K562 (cell line): ENCODE measurements around the gene IGSF9. TPM values are rescaled to one million over a fixed set of nuclear protein-coding genes. Genes with fewer than 3 reads are reported as not detected.

ENCODE experiments used
- ATAC-seq: fragments of 200-7000 bp; cut with Tn5 transposase; 3 replicates; pipeline ENCODE4 v1.9.1; 2020; ENCODE audit warnings: moderate library complexity
- BruUV-seq: library from RNA; stranded (reverse); fragments of 400-500 nt; replicated peaks from 2 replicates; lab custom pipeline; 2021; lab: Mats Ljungman, UMichigan
- CTCF ChIA-PET: fragments of 300-600 bp; formaldehyde crosslinking; extraction: SDS; loops from one replicate; lab custom pipeline; 2021; ENCODE audit warnings: low intra/inter-chr PET ratio; lab: Yijun Ruan, JAX
- POLR2A ChIA-PET: fragments of 300-600, 350-650 bp; sonication (Branson Sonifier 250); formaldehyde crosslinking; extraction: SDS; loops from one replicate; lab custom pipeline; 2021; ENCODE audit warnings: antibody characterized with exemption, inconsistent platforms; lab: Yijun Ruan, JAX
- DNase-seq, 4 experiments: peaks; one replicate each; pipeline versions ENCODE4 v3.0.0 to v3.0.0-alpha.2; 2011 to 2018; ENCODE audit warnings: low spot score in 3 of 4, mixed read lengths in 3 of 4; ENCODE audit errors: extremely low read depth in 1 of 4
- FAIRE-seq: peaks from 2 replicates; lab custom pipeline; 2011; peaks lifted over from hg19 to GRCh38; lab: Jason Lieb, UNC
- H2AFZ ChIP-seq: 2 replicates; pipeline ENCODE4 v1.6.0; 2011; ENCODE audit warnings: low read depth, low read length, control low read depth, inconsistent platforms
- H3K27ac ChIP-seq: fragments of 200-600 bp; 3 replicates; pipeline ENCODE4 v1.8.0; 2011; ENCODE audit warnings: low read depth, mild to moderate bottlenecking, control low read depth, inconsistent platforms, low read length, moderate library complexity, mixed read lengths; ENCODE audit errors: extremely low read depth
- H3K27me3 ChIP-seq, 2 experiments: fragments of 300-600 bp in 1 of 2; 2 replicates in 1 of 2; 3 replicates in 1 of 2; pipeline versions ENCODE4 v1.6.0 to v1.8.0; 2011; ENCODE audit warnings: inconsistent platforms in 2 of 2, low read length in 2 of 2, mild to moderate bottlenecking in 1 of 2, mixed read lengths in 1 of 2, moderate library complexity in 1 of 2; ENCODE audit not compliant: control insufficient read depth in 2 of 2, insufficient read depth in 2 of 2
- H3K36me3 ChIP-seq: fragments of 300-600 bp; 3 replicates; pipeline ENCODE4 v1.8.0; 2011; ENCODE audit warnings: mild to moderate bottlenecking, low read length, inconsistent platforms; ENCODE audit not compliant: control insufficient read depth, insufficient read depth
- H3K4me1 ChIP-seq, 2 experiments: fragments of 200-600 bp in 1 of 2; replicated peaks in 1 of 2; 2 replicates in 1 of 2; 3 replicates in 1 of 2; pipeline versions ENCODE4 v1.5.1 to v1.8.0; 2011; ENCODE audit warnings: inconsistent platforms in 2 of 2, low read length in 2 of 2, mild to moderate bottlenecking in 1 of 2, mixed read lengths in 1 of 2, moderate library complexity in 1 of 2; ENCODE audit not compliant: control insufficient read depth in 2 of 2, insufficient read depth in 2 of 2
- H3K4me2 ChIP-seq: 2 replicates; pipeline ENCODE4 v1.6.1; 2011; ENCODE audit warnings: low read length, control low read depth, inconsistent platforms, mixed read lengths; ENCODE audit not compliant: insufficient read depth
- H3K4me3 ChIP-seq: fragments of 200-600 bp; sonication (generic), shearing (Covaris generic); 2 replicates; pipeline ENCODE4 v1.5.1; 2016; ENCODE audit warnings: control low read depth, inconsistent platforms
- H3K79me2 ChIP-seq: fragments of 200-600 bp; 3 replicates; pipeline ENCODE4 v1.8.0; 2011; ENCODE audit warnings: low read length, inconsistent platforms; ENCODE audit not compliant: control insufficient read depth, insufficient read depth
- H3K9ac ChIP-seq, 2 experiments: 2 replicates each; pipeline versions ENCODE4 v1.6.0 to v1.6.1; 2011; ENCODE audit warnings: low read depth in 2 of 2, low read length in 2 of 2, control low read depth in 1 of 2, inconsistent platforms in 1 of 2, mild to moderate bottlenecking in 1 of 2, mixed read lengths in 1 of 2; ENCODE audit not compliant: insufficient read depth in 1 of 2
- H3K9me1 ChIP-seq: one replicate; pipeline ENCODE4 v1.6.0; 2011; ENCODE audit warnings: inconsistent platforms, mild to moderate bottlenecking, low read length, moderate library complexity; ENCODE audit not compliant: control insufficient read depth, insufficient read depth
- H3K9me3 ChIP-seq: replicated peaks from 2 replicates; pipeline ENCODE4 v1.5.1; 2011; ENCODE audit warnings: low read depth, low read length, inconsistent platforms; ENCODE audit not compliant: control insufficient read depth, insufficient read depth
- H4K20me1 ChIP-seq: replicated peaks from 2 replicates; pipeline ENCODE4 v1.6.1; 2011; ENCODE audit warnings: low read length, inconsistent platforms, mixed read lengths; ENCODE audit not compliant: control insufficient read depth, insufficient read depth
- CXXC5 ChIP-seq: fragments of 250-450 bp; sonication (Bioruptor Pico); IDR thresholded peaks from 2 replicates; pipeline ENCODE4 v1.8.0; 2022; ENCODE audit warnings: inconsistent platforms, mild to moderate bottlenecking, moderate library complexity
- DMBX1 ChIP-seq: fragments of 250-450 bp; sonication (Bioruptor Pico); IDR thresholded peaks from 2 replicates; pipeline ENCODE4 v1.8.0; 2022; ENCODE audit warnings: inconsistent platforms, mild to moderate bottlenecking, moderate library complexity, borderline replicate concordance
- PCBP1 ChIP-seq: fragments of 200-400 bp; formaldehyde crosslinking; IDR thresholded peaks from 2 replicates; pipeline ENCODE4 v1.6.1; 2018; ENCODE audit warnings: mild to moderate bottlenecking, low read depth, low read length; ENCODE audit not compliant: poor library complexity, severe bottlenecking
- TARDBP ChIP-seq: fragments of 450-650 bp; IDR thresholded peaks from 2 replicates; pipeline ENCODE4 v1.6.1; 2016
- ZNF274 ChIP-seq: IDR thresholded peaks from 2 replicates; pipeline ENCODE4 v1.6.1; 2011; ENCODE audit warnings: low read depth, mild to moderate bottlenecking, low read length, moderate library complexity, borderline replicate concordance
- WGBS: fragments of 100-300 bp; shearing (Covaris generic); methylation state at CpG from one replicate; pipeline ENCODE4 v1.1.6; 2016; ENCODE audit warnings: low coverage, mixed read lengths; ENCODE audit not compliant: insufficient coverage; ENCODE audit errors: missing lambda C conversion rate; 5-methylcytosine and 5-hydroxymethylcytosine counted together
- in situ Hi-C: fragments of 300-500 bp; cut with MboI; formaldehyde crosslinking; loops from 4 replicates; pipeline ENCODE4 v1.15.0; 2018; ENCODE audit warnings: inconsistent platforms, mixed read lengths
- intact Hi-C: fragments of 100-400 bp; cut with micrococcal nuclease; formaldehyde crosslinking; loops from 2 replicates; pipeline ENCODE4 v1.14.2; 2022
- polyA plus RNA-seq, 8 experiments: library from polyadenylated mRNA; depleted of rRNA in 4 of 8; stranded (reverse) in 5 of 8; unstranded in 3 of 8; fragments of >200 nt; fragmentation: Nextera tagmentation in 2 of 8; fragmentation: Illumina TruSeq in 1 of 8; extraction: Ambion mirVana in 2 of 8; extraction: Trizol in 1 of 8; gene quantifications; 2 replicates each; pipeline versions ENCODE4 v1.2.1 to v1.2.3, GENCODE V29; 2011 to 2014; ENCODE audit warnings: inconsistent platforms in 1 of 8, missing spikeins in 1 of 8
- total RNA-seq, 7 experiments: library from RNA; depleted of rRNA in 6 of 7; stranded (reverse); fragments of >200 nt in 6 of 7; fragmentation: Illumina TruSeq in 2 of 7; extraction: Trizol in 2 of 7; gene quantifications; 2 replicates each; pipeline versions ENCODE4 v1.2.1 to v1.2.3, GENCODE V29; 2011 to 2021; ENCODE audit warnings: low replicate concordance in 1 of 7

The IGSF9 gene
- total and polyA plus RNA-seq, 9 of the 15 experiments (the other 6 are each of a cell fraction or from before 2014, with no cell fraction given), result 0.03 to 0.29 (median 0.07) TPM; not detected in 1

- Histone ChIP-seq H3K27ac (no peak overlapping the region), H3K4me1 (no peaks in the 10 kb centered on the region), H3K36me3 (no peaks in the 10 kb centered on the region), H3K4me2 (no peak overlapping the region), H3K4me3 (no peak overlapping the region), H3K9ac (no peak overlapping the region), H4K20me1 (no peaks in the 10 kb centered on the region; the same call in 1 of the 2 replicates), H2AFZ (no peak overlapping the region), H3K79me2 (no peaks in the 10 kb centered on the region)
- intact Hi-C loops, result no loop called here
- BruUV-seq, result no TSS peak
- ChIA-PET POLR2A (interaction anchor here (0.8 kb wide), 1 partner anchor 13 kb away, joined by 4 read pairs; no protein-coding TSS in a partner anchor), CTCF (no interaction called here)
- WGBS, result 2% methylated on average over 6 of the region's 6 CpGs
- in situ Hi-C loops, result loop anchor here (25.0 kb wide), 1 partner anchor 790 kb away; no protein-coding TSS in a partner anchor
- no peak for TF ChIP-seq CXXC5 (CRISPR knock-in tag)
- TF ChIP-seq TARDBP, result no peak
- no peak for TF ChIP-seq PCBP1
- TF ChIP-seq DMBX1 (CRISPR knock-in tag), result no peak
- no peak for TF ChIP-seq ZNF274
- TF ChIP-seq, all 486 proteins: peak for 0
- FAIRE-seq (no peak), DNase-seq (no peak), ATAC-seq (no peak)
- Histone ChIP-seq H3K9me3 (no peaks in the 10 kb centered on the region), H3K27me3 (peaks cover 23 to 40% of the 10 kb centered on the region in 2 experiments; a peak in 4 of 5 replicates), H3K9me1 (no peaks in the 10 kb centered on the region)
These were observed 32.1 kb upstream of the IGSF9 start for GRCh38 chr1:159977364-159978106.
